Endodermal cell (in vitro differentiated cells): Measurements from ENCODE around the gene CPT1A. TPM values are rescaled to one million over a fixed set of nuclear protein-coding genes. Genes with fewer than 3 reads are reported as not detected.

Experiments
- DNase-seq: peaks from one replicate; pipeline ENCODE4 v3.0.0-alpha.2; 2017
- H3K27ac ChIP-seq: 2 replicates; pipeline ENCODE4 v1.5.1; 2013; ENCODE audit warnings: mild to moderate bottlenecking, low read depth, low read length, moderate library complexity
- H3K27me3 ChIP-seq: 2 replicates; pipeline ENCODE4 v1.6.1; 2013; ENCODE audit warnings: mild to moderate bottlenecking, low read length, moderate library complexity; ENCODE audit not compliant: insufficient read depth, control insufficient read depth, poor library complexity, severe bottlenecking
- H3K36me3 ChIP-seq: 2 replicates; pipeline ENCODE4 v1.7.0; 2013; ENCODE audit warnings: mild to moderate bottlenecking, low read length, moderate library complexity; ENCODE audit not compliant: control insufficient read depth, insufficient read depth
- H3K4me1 ChIP-seq: one replicate; pipeline ENCODE4 v1.7.0; 2013; ENCODE audit warnings: low read length; ENCODE audit not compliant: control insufficient read depth, insufficient read depth
- H3K4me3 ChIP-seq: 2 replicates; pipeline ENCODE4 v1.5.1; 2013; ENCODE audit warnings: mild to moderate bottlenecking, low read length, moderate library complexity
- H3K9ac ChIP-seq: 2 replicates; pipeline ENCODE4 v1.6.1; 2013; ENCODE audit warnings: mild to moderate bottlenecking, low read length, moderate library complexity; ENCODE audit not compliant: poor library complexity, severe bottlenecking; ENCODE audit errors: extremely low read depth
- H3K9me3 ChIP-seq: 2 replicates; pipeline ENCODE4 v1.6.1; 2013; ENCODE audit warnings: mild to moderate bottlenecking, low read length, moderate library complexity; ENCODE audit not compliant: control insufficient read depth
- H3K27ac Mint-ChIP-seq: 2 replicates; pipeline ENCODE4 v1.8.0; 2020; ENCODE audit warnings: mixed read lengths
- H3K27me3 Mint-ChIP-seq: 2 replicates; pipeline ENCODE4 v1.8.0; 2021; ENCODE audit warnings: mild to moderate bottlenecking, mixed read lengths; ENCODE audit not compliant: insufficient read depth
- H3K36me3 Mint-ChIP-seq: 2 replicates; pipeline ENCODE4 v1.8.0; 2020; ENCODE audit warnings: low read depth, mixed read lengths
- H3K4me1 Mint-ChIP-seq: 2 replicates; pipeline ENCODE4 v1.8.0; 2020; ENCODE audit warnings: mixed read lengths
- H3K4me3 Mint-ChIP-seq: 2 replicates; pipeline ENCODE4 v1.8.0; 2020; ENCODE audit warnings: mild to moderate bottlenecking, moderate library complexity, mixed read lengths
- H3K9me3 Mint-ChIP-seq: 2 replicates; pipeline ENCODE4 v1.8.0; 2020; ENCODE audit warnings: mild to moderate bottlenecking, mixed read lengths
- CTCF ChIP-seq: fragments of 200-600 bp; sonication (generic); conservative IDR thresholded peaks from 2 replicates; pipeline ENCODE4 v1.5.0; 2021; ENCODE audit warnings: antibody characterized with exemption, mild to moderate bottlenecking
- WGBS, 2 experiments: methylation state at CpG; one replicate each; pipeline versions ENCODE4 v1.1.5 to v1.1.7; 2013; ENCODE audit warnings: missing lambda C conversion rate in 2 of 2, mixed read lengths in 1 of 2; ENCODE audit not compliant: insufficient coverage in 1 of 2, insufficient read length in 1 of 2; 5-methylcytosine and 5-hydroxymethylcytosine counted together
- total RNA-seq, 2 donors: library from RNA; stranded (reverse); fragmentation: NEBNext Ultra II Directional in 1 of 2; extraction: Animal tissue kit (Norgen Biotek cat#: 25700) in 1 of 2; gene quantifications; 2 replicates in 1 of 2; 3 replicates in 1 of 2; pipeline ENCODE4 v1.2.1, GENCODE V29; 2021

The CPT1A gene
- total RNA-seq, 2 donors from 2014 or later: 3.3 to 7.3 TPM

DNA sequence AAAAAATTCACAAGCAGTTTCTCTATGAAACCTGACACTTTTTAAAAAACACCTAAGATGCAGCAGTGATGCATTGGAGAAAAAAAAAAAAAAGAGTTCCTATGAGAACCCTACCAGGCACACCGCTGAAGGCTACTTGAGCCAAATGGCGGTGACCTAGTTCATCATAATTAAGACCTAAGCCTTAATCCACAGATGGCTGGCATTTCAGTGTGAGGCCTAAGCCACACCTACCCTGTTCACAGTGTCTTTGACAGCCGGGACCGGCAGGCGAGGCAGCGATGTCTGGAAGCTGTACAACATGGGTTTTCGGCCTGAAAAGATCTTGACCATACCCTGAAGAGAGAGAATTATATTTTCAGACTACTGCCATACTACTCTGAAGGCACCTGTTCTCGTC lies 38.0 kb downstream of the CPT1A start:
- H3K36me3 ChIP-seq: no peaks in the 10 kb centered on the region
- Mint-ChIP-seq H3K4me3 (no peak overlapping the region), H3K36me3 (peaks cover 5% of the 10 kb centered on the region), H3K27me3 (no peaks in the 10 kb centered on the region), H3K4me1 (no peaks in the 10 kb centered on the region), H3K27ac (no peak overlapping the region), H3K9me3 (no peaks in the 10 kb centered on the region)
- no peak for TF ChIP-seq CTCF
- H3K9me3 ChIP-seq: no peaks in the 10 kb centered on the region
- 95 to 96% methylated on average over 7 to 8 of the region's 8 CpGs for WGBS, 2 experiments
- H3K9ac ChIP-seq: no peak overlapping the region
- no peak overlapping the region for H3K4me3 ChIP-seq
- no peaks in the 10 kb centered on the region for H3K27me3 ChIP-seq
- no peaks in the 10 kb centered on the region for H3K4me1 ChIP-seq
- H3K27ac ChIP-seq: no peak overlapping the region
- no peak for DNase-seq

- DNase-seq: peak; percentile 92
- Histone ChIP-seq H3K27ac (no peak overlapping the region), H3K27me3 (no peaks in the 10 kb centered on the region), H3K9ac (no peak overlapping the region), H3K4me1 (no peaks in the 10 kb centered on the region), H3K9me3 (no peaks in the 10 kb centered on the region), H3K4me3 (no peak overlapping the region), H3K36me3 (no peaks in the 10 kb centered on the region)
- H3K27me3 Mint-ChIP-seq: no peaks in the 10 kb centered on the region
- no peaks in the 10 kb centered on the region for H3K9me3 Mint-ChIP-seq
- no peak overlapping the region for H3K27ac Mint-ChIP-seq
- peak; percentile 93 for TF ChIP-seq CTCF
- WGBS, 2 experiments: 67 to 75% methylated on average over 13 to 23 of the region's 23 CpGs
- H3K36me3 Mint-ChIP-seq: peaks cover 8% of the 10 kb centered on the region
- peaks cover 7% of the 10 kb centered on the region for H3K4me1 Mint-ChIP-seq
- H3K4me3 Mint-ChIP-seq: no peak overlapping the region
Measured at GRCh38 chr11:68798221-68798813, 43.4 kb downstream of the CPT1A start.

- Mint-ChIP-seq H3K27ac (peak overlapping the region; percentile 44), H3K36me3 (peaks cover 10% of the 10 kb centered on the region), H3K27me3 (no peaks in the 10 kb centered on the region), H3K4me3 (no peak overlapping the region), H3K9me3 (no peaks in the 10 kb centered on the region), H3K4me1 (peaks cover 7% of the 10 kb centered on the region)
- Histone ChIP-seq H3K9me3 (no peaks in the 10 kb centered on the region), H3K36me3 (no peaks in the 10 kb centered on the region), H3K27ac (no peak overlapping the region), H3K9ac (no peak overlapping the region), H3K27me3 (no peaks in the 10 kb centered on the region), H3K4me1 (no peaks in the 10 kb centered on the region), H3K4me3 (no peak overlapping the region)
- no peak for TF ChIP-seq CTCF
- 96% methylated on average over 16 to 19 of the region's 19 CpGs for WGBS, 2 experiments
- DNase-seq: no peak
Measured at GRCh38 chr11:68796801-68797200, 44.9 kb downstream of the CPT1A start.
